NCI-H82 (cell line): ENCODE data around the gene COX4I2.
A peak's percentile ranks its signal among the peaks of the same experiment; 100 is the strongest.

ENCODE experiments used
- DNase-seq: peaks from one replicate; lab custom pipeline; 2025; lab: John Stamatoyannopoulos, UW

The COX4I2 gene

DNA sequence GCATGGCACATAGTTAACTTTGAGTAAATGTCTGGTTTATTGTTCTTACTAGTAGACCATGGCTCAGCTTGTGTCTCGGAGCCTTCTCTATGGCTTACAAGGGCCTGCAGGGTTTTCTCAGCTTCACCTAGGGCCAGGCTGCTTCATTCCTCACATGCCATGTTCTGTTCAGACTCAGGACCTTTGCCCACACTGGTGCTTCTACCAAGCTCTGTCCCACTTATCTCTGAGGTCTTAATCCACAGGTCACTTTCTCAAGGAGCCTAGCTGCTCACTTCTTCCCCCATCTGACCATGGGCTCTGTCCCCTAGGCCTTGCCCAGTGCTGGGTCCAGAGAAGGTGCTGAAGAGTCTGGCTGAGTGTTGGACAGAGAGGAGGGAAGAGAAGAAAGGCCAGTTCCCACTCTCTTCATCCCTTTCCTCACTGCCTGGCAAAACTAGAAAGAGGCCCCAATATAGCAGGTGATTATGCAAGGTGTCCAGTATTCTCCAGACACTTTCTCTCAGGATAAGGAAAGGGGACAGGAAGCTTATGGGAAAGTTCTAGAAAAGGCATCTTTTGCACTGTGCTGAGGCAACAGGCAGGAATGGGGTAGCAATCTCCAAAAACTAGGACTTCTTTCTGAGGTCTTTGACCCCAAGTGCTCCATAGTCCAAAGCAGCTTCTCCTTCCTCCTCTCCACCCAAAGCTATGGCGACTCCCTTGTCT, 40.0 kb downstream of the COX4I2 start:
- DNase-seq, result no peak

DNA sequence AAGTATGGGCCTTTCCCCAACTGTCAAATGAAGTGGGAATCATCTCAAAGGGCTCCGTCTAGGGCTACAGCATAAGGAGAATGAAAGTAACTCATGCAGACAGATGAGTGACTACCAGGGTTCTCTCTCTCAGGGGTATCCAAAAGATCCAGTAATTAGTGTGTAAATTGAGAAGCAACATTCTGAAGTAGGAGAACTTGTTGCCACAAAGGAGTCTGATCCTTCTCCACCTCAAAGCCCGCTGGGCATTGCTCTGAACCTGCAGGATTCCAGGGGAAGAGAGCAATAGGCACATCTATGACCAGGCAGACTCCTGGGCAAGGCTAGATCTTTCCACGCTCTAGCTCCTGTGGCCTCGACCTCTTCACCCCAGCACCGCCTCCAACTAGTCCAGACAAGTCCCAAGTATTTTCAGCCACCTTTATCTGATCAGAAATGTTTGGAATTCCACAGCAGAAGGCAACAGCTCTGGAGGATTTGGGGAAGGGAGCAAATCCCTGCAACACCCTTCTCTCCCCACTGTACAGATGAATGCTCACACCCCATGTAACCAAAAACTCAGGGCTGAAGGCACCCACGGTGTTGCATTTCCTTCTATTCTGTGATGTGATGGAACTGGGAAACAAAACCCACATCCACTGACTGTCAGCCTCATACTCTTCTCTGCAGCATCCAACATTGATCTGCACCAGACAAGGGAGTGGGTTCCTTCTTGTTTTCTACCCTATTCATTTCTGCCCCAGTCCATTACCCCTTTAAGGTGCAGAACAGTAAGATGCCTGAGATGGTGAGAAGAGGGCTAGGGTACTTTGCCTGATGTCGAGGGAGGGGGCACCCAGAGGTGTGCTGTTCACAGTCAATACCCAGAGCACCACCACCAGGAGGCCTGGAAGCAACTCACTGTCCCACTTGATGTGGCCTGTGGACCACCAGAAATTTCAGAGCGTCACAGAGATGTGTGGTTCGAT, 41.0 kb downstream of the COX4I2 start:
- no peak for DNase-seq

DNA sequence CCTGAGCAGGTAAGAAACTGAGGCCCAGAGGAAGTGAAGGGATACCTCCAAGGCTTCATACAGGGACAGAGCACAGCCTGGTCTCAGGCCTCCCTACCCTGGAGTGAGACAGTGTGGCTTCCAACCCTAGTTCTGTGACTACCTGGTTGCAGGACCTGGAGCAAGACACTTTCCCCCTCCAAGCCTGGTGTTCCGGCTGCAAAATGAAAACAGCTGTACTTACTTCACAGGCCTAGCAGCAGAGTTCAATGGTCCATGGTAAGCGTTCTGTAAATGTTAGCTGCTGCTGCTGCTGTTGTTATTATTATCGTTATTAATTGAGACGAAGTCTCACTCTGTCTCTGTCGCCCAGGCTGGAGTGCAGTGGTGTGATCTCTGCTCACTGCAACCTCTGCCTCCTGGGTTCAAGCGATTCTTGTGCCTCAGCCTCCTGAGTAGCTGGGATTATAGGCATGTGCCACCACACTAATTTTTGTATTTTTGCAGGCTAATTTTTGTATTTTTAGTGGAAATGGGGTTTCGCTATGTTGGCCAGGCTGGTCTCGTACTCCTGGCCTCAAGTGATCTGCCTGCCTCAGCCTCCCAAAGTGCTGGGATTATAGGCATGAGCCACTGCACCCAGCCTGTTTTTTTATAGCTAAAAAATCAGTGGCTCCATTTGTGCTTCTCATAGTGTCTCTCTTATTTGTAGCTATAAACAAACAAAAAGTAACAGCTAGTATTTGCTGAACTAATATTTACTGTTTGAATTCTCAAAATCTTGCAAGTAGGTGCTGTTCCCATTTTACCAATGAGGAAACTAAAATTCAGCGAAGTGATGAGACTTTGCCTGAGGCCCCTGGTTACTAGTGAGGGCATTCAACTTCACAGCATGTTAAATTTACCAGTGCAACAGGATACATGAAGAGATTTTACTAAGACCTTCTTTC, 41.9 kb downstream of the COX4I2 start:
- no peak for DNase-seq

DNA sequence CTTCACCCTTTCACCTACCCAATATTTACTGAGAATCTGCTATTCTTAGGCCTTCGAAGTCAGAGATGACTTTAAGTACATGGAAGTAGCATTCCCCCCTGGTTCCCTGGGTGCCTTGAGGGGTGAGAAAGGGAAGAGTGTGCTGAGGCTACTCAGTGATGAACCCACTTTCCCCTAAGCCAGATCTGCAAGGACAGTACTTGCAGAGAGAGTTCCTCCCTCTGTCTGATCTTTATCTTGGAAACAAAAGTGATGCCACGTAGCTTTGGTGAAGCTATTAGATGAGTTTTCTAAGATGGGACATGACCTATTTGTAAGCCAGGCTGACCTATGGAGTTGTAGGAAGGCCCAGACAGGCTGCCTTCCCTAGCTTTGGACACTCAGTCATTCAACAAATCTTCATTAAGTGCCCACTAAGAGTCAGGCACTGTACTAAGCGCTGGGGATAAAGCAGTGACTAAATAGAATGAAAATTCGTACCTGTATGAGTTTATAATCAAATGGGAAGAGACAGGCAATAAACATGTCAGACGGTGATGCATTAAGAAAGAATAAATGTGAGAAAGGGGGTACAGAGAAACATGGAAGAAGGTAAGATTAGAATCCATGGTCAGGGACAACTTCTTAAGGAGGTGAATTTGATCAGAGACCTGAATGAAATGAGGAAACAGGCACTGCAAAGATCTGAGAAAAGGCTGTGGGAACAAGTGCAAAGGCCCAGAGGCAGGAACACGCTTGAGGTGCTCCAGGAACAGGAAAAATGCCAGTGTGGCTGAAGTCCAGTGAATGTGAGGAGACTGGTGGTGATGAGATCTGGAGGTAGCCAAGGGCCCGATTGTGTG, 42.8 kb downstream of the COX4I2 start:
- DNase-seq, result no peak

DNA sequence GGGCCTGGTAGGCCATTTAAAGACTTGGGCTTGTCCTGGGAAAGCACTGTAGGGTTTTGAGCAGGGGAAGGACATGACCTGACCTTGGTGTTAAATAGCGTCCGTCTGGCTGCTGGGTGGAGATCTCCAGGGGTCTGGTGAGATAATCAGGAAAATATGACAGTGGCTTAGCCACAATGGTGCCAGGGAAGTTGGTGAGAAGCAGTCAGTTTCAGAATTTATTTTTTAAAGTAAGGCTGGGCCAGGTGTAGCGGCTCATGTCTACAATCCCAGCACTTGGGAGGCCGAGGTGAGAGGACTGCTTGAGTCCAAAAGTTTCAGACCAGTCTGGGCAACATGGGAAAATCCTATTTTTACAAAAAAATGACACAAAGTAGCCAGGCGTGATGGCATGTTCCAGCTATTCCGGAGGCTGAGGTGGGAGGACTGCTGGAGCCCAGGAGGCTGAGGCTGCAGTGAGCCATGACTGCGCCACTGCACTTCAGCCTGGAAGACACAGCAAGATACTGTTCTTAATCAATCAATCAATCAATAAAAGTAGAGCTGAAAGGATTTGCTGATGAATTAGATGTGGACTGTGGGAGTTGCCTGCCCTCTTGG, 43.5 kb downstream of the COX4I2 start:
- DNase-seq, result no peak

DNA sequence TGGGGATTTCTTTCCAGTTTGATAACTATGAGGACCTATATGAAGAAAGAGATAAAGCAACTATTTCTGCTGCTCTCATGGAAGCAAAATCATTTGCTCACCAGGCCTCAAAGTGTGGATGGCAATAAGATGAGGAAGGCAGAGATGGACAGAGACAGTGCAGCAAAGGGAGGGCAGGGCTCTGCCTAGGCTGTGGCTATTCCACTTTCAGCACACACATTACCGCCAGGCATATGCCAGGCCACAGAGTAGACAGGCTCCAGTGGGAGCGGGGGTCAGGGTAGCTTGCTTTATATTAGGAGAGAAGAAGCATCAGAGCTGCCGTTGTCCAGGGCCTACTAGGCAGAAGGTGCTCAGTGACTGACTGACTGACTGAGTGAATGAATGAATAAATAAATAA, 44.1 kb downstream of the COX4I2 start:
- DNase-seq, result no peak

DNA sequence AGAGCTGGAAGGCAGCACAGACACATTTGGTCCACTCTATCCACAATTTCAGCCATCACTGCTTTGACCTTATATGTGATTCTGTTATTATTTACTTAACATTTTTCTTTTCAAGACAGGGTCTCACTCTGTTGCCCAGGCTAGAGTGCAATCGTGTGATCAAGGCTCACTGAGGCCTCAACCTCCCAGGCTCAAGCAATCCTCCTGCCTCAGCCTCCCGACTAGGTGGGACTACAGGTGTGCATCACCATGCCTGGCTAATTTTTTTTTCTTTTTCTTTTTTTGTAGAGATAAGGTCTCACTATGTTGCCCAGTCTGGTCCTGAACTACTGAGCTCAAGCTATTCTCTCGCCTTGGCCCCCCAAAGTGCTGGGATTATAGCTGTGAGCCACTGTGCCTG, 44.6 kb downstream of the COX4I2 start:
- DNase-seq, result no peak

DNA sequence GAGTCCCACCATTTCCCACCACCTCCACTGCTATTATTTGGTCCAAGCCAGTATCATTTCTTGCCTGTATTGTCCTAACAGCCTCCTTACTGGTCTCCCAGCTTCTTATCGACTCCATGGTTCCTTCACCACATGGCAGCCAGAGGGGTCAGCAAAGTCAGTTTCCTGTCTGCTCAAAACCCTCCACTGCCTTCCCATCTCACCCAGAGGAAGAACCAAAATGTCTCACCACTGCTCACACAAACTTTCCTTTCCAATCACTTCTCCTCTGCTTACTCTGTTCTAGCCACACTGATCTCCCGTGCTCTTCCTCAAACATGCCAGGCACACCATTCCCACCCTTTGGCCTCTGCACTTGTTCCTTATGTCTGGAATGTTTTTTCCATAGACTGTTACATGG, 45.2 kb downstream of the COX4I2 start:
- no peak for DNase-seq

DNA sequence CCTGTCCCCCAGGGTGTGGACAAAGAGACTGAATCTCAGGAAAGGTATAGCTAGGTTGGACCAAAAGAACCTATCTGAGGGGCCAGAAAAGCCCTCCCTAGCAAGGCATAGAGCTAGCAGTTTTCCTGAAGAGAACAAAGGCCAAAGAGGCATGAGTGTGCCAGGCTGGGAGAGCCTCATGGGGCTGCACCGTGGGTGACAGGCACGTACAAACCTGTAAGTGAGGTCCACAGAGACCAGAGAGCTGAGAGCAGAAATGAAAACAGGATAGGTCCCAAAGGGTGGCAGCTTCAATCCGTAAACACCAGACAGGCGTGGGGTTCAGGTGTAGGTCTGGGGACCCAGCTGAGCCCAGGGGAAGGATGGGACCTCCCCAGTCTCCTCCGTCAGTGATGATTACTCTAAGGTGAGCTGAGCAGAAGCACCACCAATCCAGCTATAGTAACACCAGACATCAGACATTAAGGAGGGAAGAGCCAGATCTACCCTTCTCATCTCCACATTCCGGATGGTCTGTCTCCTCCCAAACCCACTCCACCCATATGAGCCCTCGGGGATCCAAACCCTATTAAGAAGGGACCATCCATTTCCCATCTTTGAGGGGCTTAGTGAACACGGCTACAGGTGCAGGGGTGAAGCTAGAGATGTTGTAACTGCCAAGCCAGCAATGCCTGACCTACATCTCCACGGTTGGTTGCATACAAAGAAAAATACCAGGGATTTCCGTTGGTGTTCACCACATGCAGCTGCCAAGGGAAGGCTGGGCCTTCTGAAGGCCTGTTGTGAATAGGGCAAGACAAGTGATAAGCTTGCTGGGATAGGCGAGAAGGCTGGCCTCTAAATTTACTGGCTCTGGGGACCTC, 46.7 kb downstream of the COX4I2 start:
- no peak for DNase-seq

DNA sequence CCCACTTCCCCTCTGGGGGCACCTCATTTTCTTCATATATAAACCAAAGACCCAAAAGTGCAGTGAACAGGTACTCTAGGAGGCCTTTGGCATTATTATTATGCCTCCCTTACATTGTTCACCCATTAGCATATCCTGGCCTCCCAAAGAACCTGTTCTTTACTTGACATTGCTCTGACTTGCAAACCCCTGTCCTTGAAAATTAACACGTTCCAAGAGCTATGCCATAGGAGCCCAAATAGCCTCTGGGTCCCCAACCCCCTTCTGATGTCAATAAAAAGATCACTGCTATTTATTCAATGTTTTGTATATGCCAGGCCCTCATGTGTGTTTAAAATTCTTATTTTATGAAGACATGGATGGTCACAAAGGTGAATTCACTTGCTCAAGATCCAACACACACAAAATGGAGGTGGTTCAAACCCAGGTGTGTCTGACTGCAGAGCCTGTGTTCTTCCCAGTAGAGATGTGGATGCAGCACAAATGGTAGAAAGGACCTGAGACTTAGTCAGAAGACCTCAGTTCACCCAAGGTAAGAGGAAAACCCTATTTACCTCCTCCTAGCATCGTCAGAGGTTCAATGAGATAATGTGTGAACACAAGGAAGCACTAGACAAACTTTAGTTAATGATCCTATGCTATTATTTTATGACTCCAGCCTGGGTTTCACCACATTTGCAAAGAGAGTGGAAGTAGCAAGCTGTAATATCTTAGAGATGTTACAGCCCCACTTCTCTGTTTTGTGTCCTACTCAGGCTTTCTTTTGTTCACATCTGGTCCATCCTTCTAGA, 48.3 kb downstream of the COX4I2 start:
- no peak for DNase-seq

DNA sequence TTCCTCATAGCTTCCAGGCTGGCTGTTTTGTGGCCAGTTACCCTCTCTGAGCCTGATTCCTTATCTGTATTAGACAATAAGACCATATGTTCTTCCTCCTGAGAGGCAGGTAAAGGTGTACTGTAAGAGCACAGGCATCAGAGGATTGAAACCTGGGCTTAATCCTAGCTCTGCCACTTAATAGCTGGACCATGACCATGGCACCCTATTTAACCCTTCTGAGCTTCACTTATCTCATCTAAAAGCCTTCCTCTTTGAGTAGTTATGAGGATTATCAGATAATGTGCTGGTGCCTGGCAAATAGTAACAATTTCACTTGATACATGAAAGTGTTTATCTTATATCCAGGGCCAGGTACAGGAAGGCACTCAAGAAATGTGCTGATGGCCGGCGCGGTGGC, 50.1 kb downstream of the COX4I2 start:
- DNase-seq, result peak; percentile 22

DNA sequence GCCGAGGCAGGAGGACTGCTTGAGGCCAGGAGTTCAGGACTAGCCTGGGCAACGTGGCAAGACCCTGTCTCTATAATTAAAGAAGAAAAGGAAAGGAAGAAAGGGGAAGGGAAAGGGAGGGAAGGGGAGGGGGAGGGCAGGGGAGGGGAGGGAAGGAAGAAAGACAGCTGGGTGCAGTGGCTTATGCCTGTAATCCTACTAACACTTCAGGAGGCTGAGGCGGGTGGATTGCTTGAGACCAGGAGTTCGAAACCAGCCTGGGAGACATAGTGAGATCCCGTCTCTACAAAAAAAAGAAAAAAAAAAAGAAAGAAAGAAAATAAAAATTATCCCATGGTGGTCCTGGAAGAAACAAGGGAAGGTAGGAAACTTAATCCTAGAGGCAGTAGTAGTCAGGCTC, 51.4 kb downstream of the COX4I2 start:
- DNase-seq, result peak; percentile 61

DNA sequence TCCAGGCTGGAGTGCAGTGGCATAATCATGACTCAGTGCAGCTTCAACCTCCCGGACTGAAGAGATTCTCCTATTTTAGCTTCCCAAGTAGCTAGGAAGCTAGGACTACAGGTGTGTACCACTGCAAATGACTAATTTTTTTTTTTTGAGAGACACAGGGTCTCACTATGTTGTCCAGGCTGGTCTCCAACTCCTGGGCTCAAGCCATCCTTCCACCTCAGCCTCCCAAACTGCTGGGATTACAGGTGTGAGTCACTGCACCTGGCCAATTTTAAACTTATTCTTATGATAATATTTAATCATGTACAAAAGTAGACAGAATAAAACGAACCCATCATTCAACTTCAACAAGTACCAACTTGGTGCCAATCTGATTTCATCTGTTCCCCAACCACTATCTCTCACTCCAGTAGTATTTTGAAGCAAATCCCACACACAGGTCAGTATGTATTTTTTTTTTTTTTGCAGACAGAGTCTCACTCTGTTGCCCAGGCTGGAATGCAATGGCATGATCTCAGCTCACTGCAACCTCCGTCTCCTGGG, 52.5 kb downstream of the COX4I2 start:
- DNase-seq, result no peak

DNA sequence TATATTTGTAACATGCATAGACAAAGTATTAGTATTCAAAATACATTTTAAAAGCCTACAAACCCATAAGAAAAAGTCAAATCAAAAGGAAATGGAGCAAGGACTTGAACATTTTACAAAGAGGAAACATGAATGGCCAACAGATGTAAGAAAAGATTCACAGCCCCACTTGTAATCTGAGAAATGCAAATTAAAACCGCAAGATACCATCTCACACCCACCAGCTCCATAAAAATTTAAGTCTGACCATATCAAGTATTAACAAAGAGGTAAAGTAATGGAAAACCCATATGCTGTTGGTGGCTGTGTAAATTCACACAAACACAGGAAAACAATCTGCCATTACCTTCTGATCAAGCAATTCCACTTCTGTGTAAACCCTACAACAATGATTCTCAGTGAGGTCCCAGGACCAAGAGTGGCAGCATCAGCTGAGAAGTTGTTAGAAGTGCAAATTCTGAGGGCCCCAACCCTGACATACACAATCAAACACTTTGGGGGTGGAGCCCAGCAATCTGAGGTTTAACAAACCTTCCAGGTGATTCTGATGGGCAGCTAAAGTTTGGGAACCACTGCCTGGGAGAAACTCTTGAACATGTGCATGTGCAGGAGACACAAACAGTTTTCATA, 54.0 kb downstream of the COX4I2 start:
- no peak for DNase-seq

DNA sequence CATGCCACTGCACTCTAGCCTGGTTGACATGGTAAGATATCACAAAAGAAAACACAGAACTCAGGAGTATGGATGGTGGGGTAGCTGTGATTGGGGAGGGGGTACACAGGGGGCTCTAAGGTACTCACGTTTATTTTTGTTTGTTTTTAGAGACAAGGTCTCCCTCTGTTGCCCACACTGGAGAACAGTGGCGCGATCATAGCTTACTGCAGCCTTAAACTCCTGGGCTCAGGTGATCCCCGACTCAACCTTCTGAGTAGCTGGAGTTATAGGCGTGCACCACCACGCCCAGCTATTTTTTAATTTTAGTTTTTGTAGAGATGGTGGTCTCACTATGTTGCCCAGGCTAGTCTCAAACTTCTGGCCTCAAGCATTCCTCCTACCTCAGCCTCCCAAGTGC, 55.7 kb downstream of the COX4I2 start:
- DNase-seq, result no peak

DNA sequence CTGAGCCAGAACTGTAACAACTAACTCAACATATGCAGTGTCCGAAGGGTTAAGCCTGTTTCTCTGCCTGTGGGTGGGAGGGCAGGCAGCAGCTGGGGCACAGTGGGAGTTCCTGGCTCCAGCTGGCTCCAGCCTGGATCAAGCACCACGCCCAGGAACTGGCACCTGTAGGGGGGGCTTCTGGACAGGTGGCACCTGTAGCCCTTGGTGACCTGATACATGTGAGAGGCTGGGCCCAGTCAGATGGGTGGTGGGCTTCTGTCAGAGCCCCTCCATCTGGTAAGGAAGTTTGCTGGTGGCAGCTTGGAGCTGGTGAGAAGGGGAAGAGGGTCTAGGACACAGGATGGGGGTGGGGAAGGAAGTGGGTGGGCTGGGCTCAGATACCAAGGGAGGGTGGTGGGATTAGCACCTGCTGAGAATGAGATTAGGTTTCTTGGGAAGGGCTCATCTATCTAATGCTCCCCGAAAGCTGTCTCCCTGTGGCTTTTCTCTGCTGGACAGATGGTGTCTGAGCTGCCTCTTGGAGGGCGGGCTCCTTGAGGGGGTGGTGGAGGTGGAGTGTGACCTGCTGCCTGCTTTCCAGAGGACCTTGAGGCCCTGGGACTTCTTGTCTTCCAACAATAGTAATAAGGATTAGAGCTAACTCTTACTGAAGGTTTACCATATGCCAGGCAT, 56.4 kb downstream of the COX4I2 start:
- DNase-seq, result peak; percentile 100
